Neural progenitor cell (in vitro differentiated cells): ENCODE measurements around the gene RGS6. TPM values are rescaled to one million over a fixed set of nuclear protein-coding genes. Genes with fewer than 3 reads are reported as not detected.

Experiments
- DNase-seq: peaks from one replicate; pipeline ENCODE4 v3.0.0-alpha.2; 2016; ENCODE audit warnings: low spot score
- H2AFZ ChIP-seq: fragments of 200-600 bp; sonication (generic); replicated peaks from 2 replicates; pipeline ENCODE4 v1.6.1; 2016; ENCODE audit warnings: antibody characterized with exemption
- H3F3A ChIP-seq: fragments of 200-600 bp; sonication (generic); 2 replicates; pipeline ENCODE4 v1.6.1; 2016; ENCODE audit warnings: antibody characterized with exemption, low read depth
- H3K27ac ChIP-seq: fragments of 200-600 bp; sonication (generic); 2 replicates; pipeline ENCODE4 v1.5.1; 2016; ENCODE audit warnings: mild to moderate bottlenecking
- H3K27me3 ChIP-seq: fragments of 200-600 bp; sonication (generic); 2 replicates; pipeline ENCODE4 v1.6.1; 2016; ENCODE audit warnings: mild to moderate bottlenecking, moderate library complexity
- H3K36me3 ChIP-seq: fragments of 200-600 bp; sonication (generic); 2 replicates; pipeline ENCODE4 v1.5.1; 2016
- H3K4me1 ChIP-seq: fragments of 200-600 bp; sonication (generic); 2 replicates; pipeline ENCODE4 v1.6.1; 2016; ENCODE audit warnings: mixed run types
- H3K4me2 ChIP-seq: fragments of 200-600 bp; sonication (generic); 2 replicates; pipeline ENCODE4 v1.6.1; 2016
- H3K4me3 ChIP-seq: fragments of 200-600 bp; sonication (generic); 2 replicates; pipeline ENCODE4 v1.5.1; 2016
- H3K79me2 ChIP-seq: fragments of 200-600 bp; sonication (generic); 2 replicates; pipeline ENCODE4 v1.6.1; 2016; ENCODE audit warnings: low read depth
- H3K9ac ChIP-seq: fragments of 200-600 bp; sonication (generic); 2 replicates; pipeline ENCODE4 v1.6.1; 2016
- H3K9me3 ChIP-seq: fragments of 200-600 bp; sonication (generic); 2 replicates; pipeline ENCODE4 v1.5.1; 2016; ENCODE audit warnings: low read depth
- H4K20me1 ChIP-seq: fragments of 200-600 bp; sonication (generic); 2 replicates; pipeline ENCODE4 v1.6.1; 2016; ENCODE audit warnings: low read depth
- H3K27ac Mint-ChIP-seq: 3 replicates; pipeline ENCODE4 v1.8.0; 2021; ENCODE audit warnings: mixed read lengths
- H3K27me3 Mint-ChIP-seq: 2 replicates; pipeline ENCODE4 v1.8.0; 2022; ENCODE audit warnings: low read depth, mild to moderate bottlenecking, inconsistent platforms, moderate library complexity, mixed read lengths; ENCODE audit not compliant: insufficient read depth
- H3K36me3 Mint-ChIP-seq: 3 replicates; pipeline ENCODE4 v1.8.0; 2021; ENCODE audit warnings: mixed read lengths
- H3K4me1 Mint-ChIP-seq: 3 replicates; pipeline ENCODE4 v1.8.0; 2021; ENCODE audit warnings: mixed read lengths
- H3K4me3 Mint-ChIP-seq: 3 replicates; pipeline ENCODE4 v1.8.0; 2021; ENCODE audit warnings: mild to moderate bottlenecking, moderate library complexity, mixed read lengths
- H3K9me3 Mint-ChIP-seq: 3 replicates; pipeline ENCODE4 v1.8.0; 2020; ENCODE audit warnings: mixed read lengths
- EZH2 ChIP-seq: fragments of 200-600 bp; sonication (generic); IDR thresholded peaks from 2 replicates; pipeline ENCODE4 v1.6.1; 2017; ENCODE audit warnings: antibody characterized with exemption, mild to moderate bottlenecking, moderate library complexity
- EZH2phosphoT487 ChIP-seq: fragments of 200-600 bp; sonication (generic); IDR thresholded peaks from 2 replicates; pipeline ENCODE4 v1.6.1; 2017; ENCODE audit warnings: antibody characterized with exemption
- total RNA-seq: library from RNA; depleted of rRNA; stranded (reverse); fragments of >200 nt; gene quantifications from 2 replicates; pipeline ENCODE4 v1.2.3, GENCODE V29; 2015; ENCODE audit warnings: low replicate concordance
- TF ChIP-seq, protein P1 (sequence below): fragments of 200-600 bp; sonication (generic); IDR thresholded peaks from 2 replicates; pipeline ENCODE4 v1.5.1; 2017; ENCODE audit warnings: antibody characterized with exemption, mild to moderate bottlenecking

RGS6 gene
- total RNA-seq, 1 donor from 2014 or later: 0.80 TPM

DNA sequence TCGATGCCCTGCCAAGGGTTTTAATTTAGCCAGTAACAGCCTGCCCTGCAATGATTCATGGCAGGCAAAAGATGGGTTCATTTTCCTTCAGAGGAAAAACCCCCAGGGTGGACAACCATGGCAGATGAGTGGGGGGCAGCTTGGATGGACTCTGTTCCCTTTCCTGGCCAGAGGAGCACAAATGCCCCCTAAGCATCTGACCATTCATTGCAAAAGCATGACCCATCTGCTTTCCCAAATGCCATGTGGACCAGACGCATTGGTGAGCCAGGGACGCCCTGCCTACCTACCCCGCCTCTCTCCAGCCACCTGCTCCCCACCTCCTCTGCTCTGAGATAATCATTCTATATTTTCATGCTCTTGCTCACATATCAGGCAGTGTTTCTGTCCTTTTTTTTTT, 679.8 kb downstream of the RGS6 start:
- peaks cover under 1% of the 10 kb centered on the region for H3K4me1 ChIP-seq
- H3K4me2 ChIP-seq: no peak overlapping the region
- H3K4me1 Mint-ChIP-seq: peaks cover 59% of the 10 kb centered on the region
- no peak overlapping the region for H2AFZ ChIP-seq
- no peaks in the 10 kb centered on the region for H3F3A ChIP-seq
- no peaks in the 10 kb centered on the region for H3K79me2 ChIP-seq
- H3K27me3 Mint-ChIP-seq: peaks cover 9% of the 10 kb centered on the region
- H3K36me3 Mint-ChIP-seq: no peaks in the 10 kb centered on the region
- no peak overlapping the region for H3K9ac ChIP-seq
- no peaks in the 10 kb centered on the region for H3K36me3 ChIP-seq
- H3K4me3 ChIP-seq: no peak overlapping the region
- no peaks in the 10 kb centered on the region for H3K9me3 ChIP-seq
- no peak overlapping the region for H3K27ac ChIP-seq
- no peaks in the 10 kb centered on the region for H3K27me3 ChIP-seq
- no peak for DNase-seq
- peaks cover 5% of the 10 kb centered on the region for H3K9me3 Mint-ChIP-seq
- H4K20me1 ChIP-seq: no peaks in the 10 kb centered on the region
- no peak overlapping the region for H3K4me3 Mint-ChIP-seq
- no peak overlapping the region for H3K27ac Mint-ChIP-seq
- TF ChIP-seq EZH2: no peak
- TF ChIP-seq, protein P1, sequence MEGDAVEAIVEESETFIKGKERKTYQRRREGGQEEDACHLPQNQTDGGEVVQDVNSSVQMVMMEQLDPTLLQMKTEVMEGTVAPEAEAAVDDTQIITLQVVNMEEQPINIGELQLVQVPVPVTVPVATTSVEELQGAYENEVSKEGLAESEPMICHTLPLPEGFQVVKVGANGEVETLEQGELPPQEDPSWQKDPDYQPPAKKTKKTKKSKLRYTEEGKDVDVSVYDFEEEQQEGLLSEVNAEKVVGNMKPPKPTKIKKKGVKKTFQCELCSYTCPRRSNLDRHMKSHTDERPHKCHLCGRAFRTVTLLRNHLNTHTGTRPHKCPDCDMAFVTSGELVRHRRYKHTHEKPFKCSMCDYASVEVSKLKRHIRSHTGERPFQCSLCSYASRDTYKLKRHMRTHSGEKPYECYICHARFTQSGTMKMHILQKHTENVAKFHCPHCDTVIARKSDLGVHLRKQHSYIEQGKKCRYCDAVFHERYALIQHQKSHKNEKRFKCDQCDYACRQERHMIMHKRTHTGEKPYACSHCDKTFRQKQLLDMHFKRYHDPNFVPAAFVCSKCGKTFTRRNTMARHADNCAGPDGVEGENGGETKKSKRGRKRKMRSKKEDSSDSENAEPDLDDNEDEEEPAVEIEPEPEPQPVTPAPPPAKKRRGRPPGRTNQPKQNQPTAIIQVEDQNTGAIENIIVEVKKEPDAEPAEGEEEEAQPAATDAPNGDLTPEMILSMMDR: no peak

DNA sequence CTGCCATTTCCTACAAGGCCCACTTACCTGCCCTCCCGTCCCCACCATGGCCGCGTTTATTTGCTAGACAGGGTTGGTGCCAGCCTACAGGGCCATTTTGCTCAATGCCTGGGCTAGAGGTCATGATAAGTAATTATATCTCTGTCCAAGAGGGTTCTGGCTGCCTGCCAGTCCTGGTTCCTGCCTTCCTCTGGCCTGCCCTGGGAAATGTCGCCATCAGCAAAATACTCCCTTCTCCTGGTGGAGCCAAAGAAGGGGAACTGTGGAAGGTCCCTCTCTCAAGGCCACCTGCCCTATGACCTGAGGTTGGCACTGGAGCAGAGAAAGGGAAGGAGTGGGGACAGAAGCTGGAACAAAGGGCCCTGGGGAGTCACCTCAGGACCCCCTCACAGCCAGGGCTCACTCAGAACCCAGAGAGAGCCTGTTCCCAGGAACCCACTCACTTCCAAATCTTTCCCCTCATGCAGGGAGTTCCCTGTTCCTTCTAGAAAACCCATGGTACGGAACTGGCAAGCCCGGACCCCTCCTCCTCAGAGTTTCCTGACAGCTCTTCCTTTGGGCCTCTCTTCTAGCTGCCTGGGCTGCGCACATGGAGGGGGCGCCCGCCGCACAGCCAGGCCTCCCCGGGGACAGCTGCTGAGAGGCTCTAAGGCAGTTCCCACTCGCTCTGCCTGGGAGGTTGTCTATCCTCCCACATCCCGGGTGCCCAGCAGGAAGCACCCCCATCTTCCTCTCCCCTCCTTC, 681.2 kb downstream of the RGS6 start:
- Histone ChIP-seq H3K4me1 (peaks cover 11% of the 10 kb centered on the region), H3F3A (no peaks in the 10 kb centered on the region), H3K4me3 (no peak overlapping the region), H3K36me3 (no peaks in the 10 kb centered on the region), H3K9ac (no peak overlapping the region), H4K20me1 (no peaks in the 10 kb centered on the region), H2AFZ (no peak overlapping the region), H3K27ac (no peak overlapping the region), H3K79me2 (no peaks in the 10 kb centered on the region), H3K4me2 (no peak overlapping the region), H3K9me3 (no peaks in the 10 kb centered on the region), H3K27me3 (no peaks in the 10 kb centered on the region)
- H3K36me3 Mint-ChIP-seq: no peaks in the 10 kb centered on the region
- TF ChIP-seq, protein P1: no peak
- TF ChIP-seq EZH2: no peak
- TF ChIP-seq EZH2phosphoT487: no peak
- peaks cover 7% of the 10 kb centered on the region for H3K27me3 Mint-ChIP-seq
- no peak overlapping the region for H3K27ac Mint-ChIP-seq
- DNase-seq: no peak
- H3K4me3 Mint-ChIP-seq: no peak overlapping the region
- peaks cover 5% of the 10 kb centered on the region for H3K9me3 Mint-ChIP-seq
- H3K4me1 Mint-ChIP-seq: peaks cover 59% of the 10 kb centered on the region

DNA sequence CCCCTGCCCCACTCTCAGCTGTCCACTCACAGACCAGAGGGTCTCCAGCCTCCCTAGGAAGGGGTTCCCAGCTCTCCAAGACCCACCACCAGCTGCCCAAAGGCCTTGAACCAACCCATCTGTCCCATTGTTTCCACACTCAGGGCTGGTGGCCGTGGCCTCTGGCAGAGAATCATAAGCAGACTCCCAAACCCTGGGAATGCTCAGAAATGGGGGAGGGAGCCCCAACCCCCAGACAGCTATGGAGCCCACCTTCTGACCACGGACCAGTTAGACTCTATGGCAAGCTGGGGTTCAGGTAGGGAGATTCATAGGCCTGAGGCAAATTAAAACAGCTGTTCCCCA, 681.7 kb downstream of the RGS6 start:
- no peak overlapping the region for H2AFZ ChIP-seq

More for the DNA sequence above, 681.7 kb downstream of the RGS6 start:
- Mint-ChIP-seq H3K27ac (peak overlapping the region; percentile 69), H3K27me3 (peaks cover 9% of the 10 kb centered on the region), H3K36me3 (no peaks in the 10 kb centered on the region), H3K9me3 (peaks cover 5% of the 10 kb centered on the region), H3K4me1 (peaks cover 57% of the 10 kb centered on the region), H3K4me3 (no peak overlapping the region)
- no peaks in the 10 kb centered on the region for H3K9me3 ChIP-seq
- no peaks in the 10 kb centered on the region for H3F3A ChIP-seq
- H3K9ac ChIP-seq: no peak overlapping the region
- no peak overlapping the region for H3K4me3 ChIP-seq
- no peaks in the 10 kb centered on the region for H3K79me2 ChIP-seq
- no peak for DNase-seq
- TF ChIP-seq, protein P1: no peak
- no peak for TF ChIP-seq EZH2phosphoT487
- H3K4me1 ChIP-seq: peaks cover 11% of the 10 kb centered on the region
- no peak overlapping the region for H3K27ac ChIP-seq
- H3K4me2 ChIP-seq: no peak overlapping the region
- no peaks in the 10 kb centered on the region for H3K36me3 ChIP-seq
- no peaks in the 10 kb centered on the region for H4K20me1 ChIP-seq
- H3K27me3 ChIP-seq: no peaks in the 10 kb centered on the region
